Endothelial cell of umbilical vein (primary cell): ENCODE data around the gene SYNPR.

ENCODE experiments used
- EZH2 ChIP-seq: IDR thresholded peaks from 2 replicates; pipeline ENCODE4 v1.6.1; 2012; ENCODE audit warnings: borderline replicate concordance, low read depth, mild to moderate bottlenecking, moderate library complexity, low read length, inconsistent platforms; ENCODE audit not compliant: severe bottlenecking
- POLR2AphosphoS5 ChIP-seq: IDR thresholded peaks from 2 replicates; pipeline ENCODE4 v1.6.1; 2012; ENCODE audit warnings: low read depth, mild to moderate bottlenecking, control low read depth, low read length, moderate library complexity; ENCODE audit not compliant: insufficient read depth

DNA sequence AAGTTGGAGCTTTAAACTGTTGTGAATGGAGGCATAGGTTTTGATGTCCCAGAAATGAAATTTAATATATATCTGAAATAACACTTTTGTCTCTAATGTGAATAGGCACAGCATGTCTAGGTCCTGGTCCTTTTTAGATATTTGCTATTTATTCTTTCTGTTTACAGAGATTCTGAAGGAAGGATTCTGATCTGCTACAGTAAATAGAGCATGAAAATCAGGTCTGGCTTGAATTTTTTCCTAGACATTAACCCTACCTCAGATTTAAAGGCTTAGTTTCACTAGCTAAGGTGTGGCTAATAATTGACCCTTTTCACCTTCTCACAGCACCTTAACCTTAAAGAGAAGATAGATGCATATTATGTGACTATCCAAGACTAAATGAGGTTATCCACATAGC is 48.0 kb upstream of the SYNPR start:
- TF ChIP-seq POLR2AphosphoS5 (no peak), EZH2 (no peak)
